ENCODE measurements around the gene AADACL3. TPM values are rescaled to one million over a fixed set of nuclear protein-coding genes. Genes with fewer than 3 reads are reported as not detected.

AADACL3 gene
- total and polyA plus RNA-seq, 2 of the 8 experiments (the other 6 are each of a cell fraction or from before 2014, with no cell fraction given): 0.33 to 2.3 TPM

DNA sequence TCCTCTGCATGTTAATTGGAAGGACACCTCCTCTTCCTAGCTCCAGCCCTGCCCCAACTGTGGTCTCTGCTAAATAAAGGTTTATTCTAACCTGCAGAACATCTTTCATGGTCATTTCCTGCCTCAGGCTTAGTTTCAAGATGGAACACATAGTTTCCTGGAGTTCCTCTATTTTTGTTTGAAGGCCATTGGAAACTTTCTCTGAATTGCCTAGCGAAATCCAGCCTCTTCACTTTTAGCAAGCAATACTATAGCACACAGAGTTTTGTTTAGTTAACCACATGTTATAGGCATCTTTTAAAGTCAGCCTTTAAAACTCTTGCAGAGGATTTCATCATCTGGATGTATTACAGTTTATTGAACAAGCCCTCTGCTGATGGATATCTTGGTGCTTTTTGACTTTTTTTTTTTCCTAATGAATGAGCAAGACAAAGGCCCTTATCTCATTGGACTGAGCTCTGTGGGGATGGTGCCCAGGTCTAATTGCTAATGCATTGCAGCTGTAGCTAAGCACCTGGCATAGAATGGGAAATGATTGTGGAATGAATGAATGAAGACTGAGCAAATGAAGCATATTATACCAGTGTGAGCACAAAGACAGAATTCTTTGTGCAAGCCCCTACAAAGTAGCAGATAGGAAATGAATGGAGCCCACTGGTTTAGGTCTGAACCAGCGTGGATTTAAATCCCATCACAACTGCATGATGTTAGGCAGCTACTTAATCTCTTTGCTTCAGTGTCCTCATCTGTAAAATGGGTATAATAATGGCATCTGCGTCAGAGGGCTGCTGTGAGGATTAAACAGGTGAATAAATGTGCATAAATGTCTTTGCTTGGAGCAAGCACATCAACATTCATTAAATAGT is 29.4 kb downstream of the AADACL3 start:
- TF ChIP-seq KDM1A (IDR thresholded peaks at IDR 0.05; ENCODE audit: borderline replicate concordance, low read length): 0 out of 2 replicates have a peak, but pooled peaks have one; percentile 52
- no peak for TF ChIP-seq CEBPB (IDR thresholded peaks at IDR 0.05; ENCODE audit: low read depth, low read length)
- H2AK5ac ChIP-seq (ENCODE audit: low read depth, low read length): no peak overlapping the region
- DNase-seq (ENCODE audit: low read depth in 1 of 2, low spot score in 2 of 2) (no peak), FAIRE-seq (no peak)
- no peak overlapping the region; the same call in 1 of the 2 replicates for H2BK20ac ChIP-seq (ENCODE audit: low read length)
- no peak overlapping the region for H3K4ac ChIP-seq (replicated peaks; ENCODE audit: insufficient read length, low read depth, low read length)
- no peak overlapping the region for H2BK12ac ChIP-seq (ENCODE audit: low read depth, low read length)
- H2BK120ac ChIP-seq (replicated peaks; ENCODE audit: low read depth, low read length): no peak overlapping the region
- ChIA-PET CTCF (ENCODE audit: partially characterized antibody) (interaction anchor here (0.7 to 1.7 kb wide), 5 partner anchors 11 to 30 kb away, joined by 3 to 4 read pairs (median 3); no protein-coding TSS in a partner anchor), POLR2A (ENCODE audit: partially characterized antibody) (interaction anchor here (0.8 kb wide), 1 partner anchor 23 kb away, joined by 3 read pairs; no protein-coding TSS in a partner anchor)
- no peak overlapping the region for H3K23ac ChIP-seq (ENCODE audit: insufficient read length)
- no peaks in the 10 kb centered on the region; a peak in 1 of 7 replicates for H3K4me1 ChIP-seq (replicated peaks in 1 of 4; ENCODE audit: control insufficient read depth in 3 of 4, insufficient read depth in 4 of 4, low read length in 3 of 4)
- no peak overlapping the region for H2BK15ac ChIP-seq (ENCODE audit: low read length)
- no peak overlapping the region for H3K18ac ChIP-seq (ENCODE audit: extremely low read depth, low read length)
- H3K4me2 ChIP-seq (ENCODE audit: insufficient read depth in 1 of 2, low read depth in 2 of 2, low read length in 2 of 2): no peak overlapping the region
- no peak overlapping the region for H3K14ac ChIP-seq (ENCODE audit: insufficient read length)
- H4K8ac ChIP-seq (ENCODE audit: extremely low read depth, insufficient read depth, low read length): no peak overlapping the region
- H3K79me1 ChIP-seq (ENCODE audit: low read depth, low read length): no peaks in the 10 kb centered on the region
- H2BK5ac ChIP-seq (ENCODE audit: low read depth, low read length): no peak overlapping the region
- H3K27me3 ChIP-seq (replicated peaks in 1 of 4; ENCODE audit: control insufficient read depth in 3 of 4, extremely low read depth in 1 of 4, insufficient read depth in 3 of 4, low read length in 3 of 4): no peaks in the 10 kb centered on the region; a peak in 1 of 7 replicates
- no peak overlapping the region for H2AFZ ChIP-seq (ENCODE audit: low read length)
- H3K4me3 ChIP-seq (ENCODE audit: extremely low read depth in 1 of 4, insufficient read depth in 2 of 4, low read depth in 3 of 4, low read length in 4 of 4): no peak overlapping the region
- H3K23me2 ChIP-seq (ENCODE audit: low read depth, low read length): no peaks in the 10 kb centered on the region
- no peak overlapping the region for H3K56ac ChIP-seq (replicated peaks; ENCODE audit: insufficient read length, low read depth, low read length)
- no peak overlapping the region for H4K91ac ChIP-seq (replicated peaks; ENCODE audit: insufficient read length, low read length)
- H3K9me3 ChIP-seq (ENCODE audit: insufficient read depth in 2 of 2, low read depth in 1 of 2, low read length in 1 of 2): no peaks in the 10 kb centered on the region
- H4K20me1 ChIP-seq (replicated peaks in 1 of 2; ENCODE audit: control insufficient read depth in 1 of 2, insufficient read depth in 2 of 2, low read length in 2 of 2): no peaks in the 10 kb centered on the region
- WGBS, 2 experiments (ENCODE audit: extremely low coverage in 1 of 2, insufficient coverage in 1 of 2, insufficient read length in 1 of 2, insufficient replicate concordance in 2 of 2, low coverage in 1 of 2, low lambda C conversion rate in 2 of 2, missing lambda C conversion rate in 1 of 2): 84% methylated on average over 3 of the region's 3 CpGs; no CpG with 5 or more reads in 1 of the 2 experiments
- no peak overlapping the region for H3K27ac ChIP-seq (ENCODE audit: low read depth, low read length)
- no peaks in the 10 kb centered on the region for H3K79me2 ChIP-seq (ENCODE audit: control insufficient read depth in 1 of 2, insufficient read depth in 2 of 2, low read length in 2 of 2)
- peak overlapping the region in 1 of 4 experiments; percentile 8; a peak in 3 of 7 replicates for H3K9ac ChIP-seq (replicated peaks in 1 of 4; ENCODE audit: extremely low read depth in 1 of 4, low read depth in 3 of 4, low read length in 3 of 4)
- no peaks in the 10 kb centered on the region for H3K36me3 ChIP-seq (ENCODE audit: control insufficient read depth in 2 of 4, insufficient read depth in 4 of 4, low read length in 3 of 4)
- H4K5ac ChIP-seq (ENCODE audit: insufficient read length, low read depth, low read length): no peak overlapping the region
